Measurements from ENCODE around the gene OASL. TPM values are rescaled to one million over a fixed set of nuclear protein-coding genes. Genes with fewer than 3 reads are reported as not detected.

The OASL gene
- total RNA-seq, 1 donor, result under 0.01 TPM

DNA sequence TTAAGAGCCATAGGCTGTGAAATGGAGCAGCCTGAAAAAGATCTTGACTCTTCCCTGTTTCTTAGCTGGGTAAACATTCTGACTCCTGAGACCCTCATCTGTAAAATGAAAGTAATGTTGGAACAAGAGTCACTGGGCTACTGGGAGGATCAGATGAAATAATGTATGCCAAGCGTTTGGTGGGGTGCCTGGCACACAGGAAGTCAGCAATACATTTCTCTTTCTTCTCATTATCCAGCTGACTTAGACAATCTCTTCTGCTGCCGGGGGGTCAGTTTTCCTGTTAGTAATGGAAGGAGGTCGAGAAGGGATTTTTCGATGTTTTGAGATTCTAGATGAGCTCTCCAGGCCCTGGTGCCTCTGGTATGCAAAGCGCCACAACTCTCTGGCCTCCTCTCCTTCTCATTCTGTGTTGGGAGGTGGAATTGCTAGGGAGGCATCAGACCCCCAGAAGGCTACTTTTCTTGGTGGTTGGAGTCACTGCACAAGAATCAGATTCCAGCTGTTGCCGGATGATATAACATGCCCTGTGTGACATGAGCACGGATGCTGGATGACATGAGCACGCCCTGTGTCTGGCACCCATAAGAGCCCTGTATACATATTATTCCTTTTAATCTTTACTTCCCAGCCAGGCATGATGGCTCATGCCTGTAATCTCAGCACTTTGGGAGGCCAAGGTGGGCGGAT lies 4.3 kb downstream of the OASL start:
- H3K4me3 ChIP-seq (ENCODE audit: low read depth, low read length), result no peak overlapping the region
- DNase-seq (ENCODE audit: low read depth), result no peak
- no peak for TF ChIP-seq CTCF (IDR thresholded peaks at IDR 0.05; ENCODE audit: insufficient read depth, low read depth, low read length)

DNA sequence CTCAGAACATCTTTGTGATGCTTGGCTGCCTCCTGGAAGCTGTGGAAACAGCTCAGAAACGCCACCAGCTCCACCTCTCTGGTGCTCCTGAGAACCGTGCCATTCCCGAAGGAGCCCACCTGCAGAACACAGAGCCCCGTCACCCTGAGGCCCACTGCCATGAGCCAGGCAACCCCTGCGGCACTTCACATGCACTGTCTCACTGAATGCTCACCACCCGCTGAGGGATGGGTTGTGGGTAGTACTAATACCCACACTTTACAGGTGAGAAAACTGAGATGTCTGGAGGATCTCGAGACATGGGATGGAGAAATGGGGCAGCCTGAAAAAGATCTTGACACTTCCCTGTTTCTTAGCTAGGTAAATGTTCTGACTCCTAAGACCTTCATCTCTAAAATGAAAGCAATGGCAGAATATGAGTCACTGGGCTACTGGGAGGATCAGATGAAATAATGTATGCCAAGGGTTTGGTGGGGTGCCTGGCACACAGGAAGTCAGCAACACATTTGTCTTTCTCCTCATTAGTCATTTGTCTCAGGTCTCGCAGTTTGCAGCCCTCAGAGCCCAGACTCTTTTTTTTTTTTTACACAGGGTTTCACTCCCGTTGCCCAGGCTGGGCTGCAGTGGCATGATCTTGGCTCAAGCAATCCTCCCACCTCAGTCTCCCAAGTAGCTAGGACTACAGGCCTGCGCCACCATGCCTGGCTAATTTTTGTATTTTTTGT lies 5.3 kb downstream of the OASL start:
- TF ChIP-seq CTCF (IDR thresholded peaks at IDR 0.05; ENCODE audit: insufficient read depth, low read depth, low read length), result no peak
- no peak overlapping the region for H3K4me3 ChIP-seq (ENCODE audit: low read depth, low read length)
- no peak for DNase-seq (ENCODE audit: low read depth)

GRCh38 chr12:121030576-121031212 lies 8.4 kb downstream of the OASL start:
- no peak for TF ChIP-seq CTCF (IDR thresholded peaks at IDR 0.05; ENCODE audit: insufficient read depth, low read depth, low read length)
- H3K4me3 ChIP-seq (ENCODE audit: low read depth, low read length), result no peak overlapping the region
- DNase-seq (ENCODE audit: low read depth), result no peak

DNA sequence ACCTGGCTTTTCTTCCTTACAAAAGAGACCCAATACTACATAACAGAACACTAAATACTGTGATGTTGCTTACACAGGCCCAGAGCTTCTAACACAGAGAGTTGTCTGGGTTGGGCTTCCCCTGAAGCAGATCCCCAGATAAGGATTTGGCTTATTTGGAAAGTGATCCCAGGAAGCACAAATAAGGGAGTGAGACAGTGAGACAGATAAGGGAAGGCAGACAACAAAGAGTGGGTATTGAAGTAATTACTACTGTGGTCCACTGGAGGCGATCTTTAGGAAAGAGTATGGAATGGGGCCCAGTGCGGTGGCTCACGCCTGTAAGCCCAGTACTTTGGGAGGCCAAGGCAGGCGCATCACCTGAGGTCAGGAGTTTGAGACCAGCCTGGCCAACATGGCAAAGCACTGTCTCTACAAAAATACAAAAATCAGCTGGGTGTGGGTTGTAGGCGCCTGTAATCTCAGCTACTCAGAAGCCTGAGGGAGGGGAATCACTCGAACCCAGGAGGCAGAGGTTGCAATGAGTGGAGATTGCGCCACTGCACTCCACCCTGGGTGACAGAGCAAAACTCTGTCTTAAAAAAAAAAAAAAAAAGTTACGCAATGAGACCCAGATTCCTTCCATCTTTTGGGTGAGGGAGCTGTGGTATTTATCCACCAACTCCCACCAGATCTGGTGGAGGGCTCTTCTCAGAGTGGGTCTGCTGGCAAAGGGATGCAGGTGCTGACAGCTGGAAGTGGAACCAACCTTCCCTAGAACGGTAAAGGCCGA lies 12.6 kb downstream of the OASL start:
- TF ChIP-seq CTCF (IDR thresholded peaks at IDR 0.05; ENCODE audit: insufficient read depth, low read depth, low read length), result peak; percentile 14
- DNase-seq (ENCODE audit: low read depth), result no peak
- no peak overlapping the region for H3K4me3 ChIP-seq (ENCODE audit: low read depth, low read length)

- no peak for DNase-seq (ENCODE audit: low read depth)
- no peak overlapping the region for H3K4me3 ChIP-seq (ENCODE audit: low read depth, low read length)
- no peak for TF ChIP-seq CTCF (IDR thresholded peaks at IDR 0.05; ENCODE audit: insufficient read depth, low read depth, low read length)
Measured at GRCh38 chr12:121025442-121026226, 13.4 kb downstream of the OASL start.

- no peak overlapping the region for H3K4me3 ChIP-seq (ENCODE audit: low read depth, low read length)
- DNase-seq (ENCODE audit: low read depth), result no peak
- no peak for TF ChIP-seq CTCF (IDR thresholded peaks at IDR 0.05; ENCODE audit: insufficient read depth, low read depth, low read length)
Measured at GRCh38 chr12:121023799-121024198, 15.2 kb downstream of the OASL start.

Measured in fibroblast of villous mesenchyme (primary cell).